Duodenal mucosa (tissue), 2 donors: ENCODE measurements around the gene CXCL1.
A peak's percentile ranks its signal among the peaks of the same experiment; 100 is the strongest.

ENCODE experiments used
- H3K27ac ChIP-seq: one replicate; pipeline ENCODE4 v1.7.0; 2013; ENCODE audit warnings: low read depth, low read length
- H3K27me3 ChIP-seq, 2 donors: one replicate each; pipeline ENCODE4 v1.7.0; 2013; ENCODE audit warnings: low read length in 2 of 2, control low read depth in 1 of 2; ENCODE audit not compliant: insufficient read depth in 2 of 2, control insufficient read depth in 1 of 2
- H3K36me3 ChIP-seq, 2 donors: one replicate each; pipeline ENCODE4 v1.7.0; 2013; ENCODE audit warnings: low read length in 2 of 2, control low read depth in 1 of 2; ENCODE audit not compliant: insufficient read depth in 2 of 2, control insufficient read depth in 1 of 2
- H3K4me1 ChIP-seq, 2 donors: one replicate each; pipeline ENCODE4 v1.7.0; 2013; ENCODE audit warnings: low read length in 2 of 2, control low read depth in 1 of 2; ENCODE audit not compliant: insufficient read depth in 2 of 2, control insufficient read depth in 1 of 2
- H3K4me3 ChIP-seq, 2 donors: one replicate each; pipeline ENCODE4 v1.7.0; 2013; ENCODE audit warnings: low read length in 2 of 2, low read depth in 1 of 2
- H3K9ac ChIP-seq, 2 donors: one replicate each; pipeline ENCODE4 v1.7.0; 2013; ENCODE audit warnings: low read length in 2 of 2, low read depth in 1 of 2
- H3K9me3 ChIP-seq, 2 donors: one replicate each; pipeline ENCODE4 v1.7.0; 2013; ENCODE audit warnings: low read length in 2 of 2, control low read depth in 1 of 2; ENCODE audit not compliant: control insufficient read depth in 1 of 2

CXCL1 gene

GRCh38 chr4:73869130-73870055 lies at the start of gene CXCL1:
TSS of gene CXCL1 (plus strand) at chr4:73869393. CDS start at chr4:73869471, 78 bp downstream.
- H3K9me3 ChIP-seq, result no peaks in the 10 kb centered on the region
- H3K4me1 ChIP-seq, result peaks cover 3 to 8% of the 10 kb centered on the region in 2 donors
- no peaks in the 10 kb centered on the region for H3K36me3 ChIP-seq
- H3K27ac ChIP-seq, result no peak within 1 kb of the TSS
- peak within 1 kb of the TSS; percentile 46 to 56 for H3K9ac ChIP-seq
- H3K4me3 ChIP-seq, result peak within 1 kb of the TSS; percentile 70 to 74
- no peaks in the 10 kb centered on the region for H3K27me3 ChIP-seq

DNA sequence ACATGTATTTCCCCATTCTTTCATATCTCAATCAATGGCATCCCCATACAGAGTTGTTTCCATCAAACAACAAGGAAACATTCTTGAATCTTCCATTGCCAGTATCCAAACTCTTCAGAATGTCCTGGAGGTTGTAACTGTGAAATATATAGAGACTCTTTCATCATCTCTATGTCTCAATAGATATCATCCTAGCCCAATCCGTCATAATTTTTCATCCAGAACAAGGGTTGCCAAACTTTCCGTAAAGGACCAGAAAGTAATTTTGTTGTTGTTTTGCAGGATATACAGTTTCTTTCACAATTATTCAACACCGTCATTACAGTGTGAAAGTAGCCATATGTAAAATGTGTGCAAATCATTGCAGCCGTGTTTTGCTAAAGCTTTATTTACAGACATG lies 47.9 kb upstream of the CXCL1 start:
- no peak overlapping the region for H3K27ac ChIP-seq
- H3K4me3 ChIP-seq, result no peak overlapping the region
- H3K27me3 ChIP-seq, result no peaks in the 10 kb centered on the region
- no peaks in the 10 kb centered on the region for H3K9me3 ChIP-seq
- no peaks in the 10 kb centered on the region for H3K4me1 ChIP-seq
- no peaks in the 10 kb centered on the region for H3K36me3 ChIP-seq
- no peak overlapping the region for H3K9ac ChIP-seq

- no peaks in the 10 kb centered on the region for H3K9me3 ChIP-seq
- no peaks in the 10 kb centered on the region for H3K27me3 ChIP-seq
- no peak overlapping the region for H3K27ac ChIP-seq
- H3K4me1 ChIP-seq, result no peaks in the 10 kb centered on the region
- no peaks in the 10 kb centered on the region for H3K36me3 ChIP-seq
- H3K9ac ChIP-seq, result no peak overlapping the region
- no peak overlapping the region for H3K4me3 ChIP-seq
Measured at GRCh38 chr4:73822389-73822788, 46.8 kb upstream of the CXCL1 start.

- H3K4me3 ChIP-seq, result no peak overlapping the region
- no peaks in the 10 kb centered on the region for H3K27me3 ChIP-seq
- H3K9me3 ChIP-seq, result no peaks in the 10 kb centered on the region
- H3K36me3 ChIP-seq, result no peaks in the 10 kb centered on the region
- H3K27ac ChIP-seq, result no peak overlapping the region
- no peaks in the 10 kb centered on the region for H3K4me1 ChIP-seq
- H3K9ac ChIP-seq, result no peak overlapping the region
Measured at GRCh38 chr4:73822812-73823504, 46.2 kb upstream of the CXCL1 start.

- Histone ChIP-seq H3K9ac (no peak overlapping the region), H3K4me3 (no peak overlapping the region), H3K27ac (no peak overlapping the region), H3K27me3 (no peaks in the 10 kb centered on the region), H3K4me1 (no peaks in the 10 kb centered on the region), H3K36me3 (no peaks in the 10 kb centered on the region), H3K9me3 (no peaks in the 10 kb centered on the region)
Measured at GRCh38 chr4:73823760-73824159, 45.4 kb upstream of the CXCL1 start.

- H3K36me3 ChIP-seq, result no peaks in the 10 kb centered on the region
- no peak overlapping the region for H3K27ac ChIP-seq
- H3K4me3 ChIP-seq, result no peak overlapping the region
Measured at GRCh38 chr4:73828956-73829355, 40.2 kb upstream of the CXCL1 start.

GRCh38 chr4:73831569-73831968 lies 37.6 kb upstream of the CXCL1 start:
- H3K36me3 ChIP-seq, result no peaks in the 10 kb centered on the region

More at GRCh38 chr4:73828956-73829355, 40.2 kb upstream of the CXCL1 start:
- Histone ChIP-seq H3K27me3 (no peaks in the 10 kb centered on the region), H3K9ac (no peak overlapping the region), H3K9me3 (no peaks in the 10 kb centered on the region), H3K4me1 (no peaks in the 10 kb centered on the region)

DNA sequence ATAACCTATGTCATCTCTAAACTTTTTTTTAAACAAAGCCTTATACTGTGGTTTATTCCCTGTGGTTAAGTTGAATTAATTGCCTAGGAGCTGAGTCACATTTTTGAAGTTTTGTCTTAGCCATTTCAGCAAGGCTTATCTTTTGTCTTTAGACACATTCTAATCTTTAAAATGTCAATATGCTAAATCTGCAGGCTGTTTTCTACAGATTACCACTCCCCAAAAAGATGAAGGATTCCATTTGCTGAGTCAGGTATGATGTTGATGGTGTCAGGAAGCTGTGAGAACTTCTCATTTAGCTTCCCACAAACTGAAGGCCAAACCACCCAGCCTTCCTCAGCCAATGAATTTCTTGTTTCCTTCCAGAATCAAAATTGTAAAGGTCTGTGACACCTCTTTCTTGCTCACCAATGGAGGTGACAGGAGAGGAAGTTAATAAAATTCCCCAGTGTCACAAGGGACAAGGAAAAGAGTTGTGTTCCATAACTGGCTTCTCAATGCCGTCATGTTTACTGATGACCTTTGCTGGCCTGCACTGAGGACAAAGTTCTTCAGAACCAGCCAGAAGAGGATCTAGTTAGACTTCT lies 36.4 kb upstream of the CXCL1 start:
- Histone ChIP-seq H3K27ac (no peak overlapping the region), H3K4me3 (no peak overlapping the region), H3K9ac (no peak overlapping the region), H3K4me1 (peaks cover 3 to 7% of the 10 kb centered on the region in 2 donors), H3K9me3 (no peaks in the 10 kb centered on the region), H3K36me3 (no peaks in the 10 kb centered on the region), H3K27me3 (peaks cover 6 to 7% of the 10 kb centered on the region in 2 donors)

More at GRCh38 chr4:73831569-73831968, 37.6 kb upstream of the CXCL1 start:
- H3K4me1 ChIP-seq, result peaks cover 0 to 3% of the 10 kb centered on the region in 2 donors
- H3K27me3 ChIP-seq, result peaks cover under 1 to 2% of the 10 kb centered on the region in 2 donors
- no peak overlapping the region for H3K4me3 ChIP-seq
- no peak overlapping the region for H3K27ac ChIP-seq
- H3K9me3 ChIP-seq, result no peaks in the 10 kb centered on the region
- no peak overlapping the region for H3K9ac ChIP-seq

GRCh38 chr4:73836373-73837279 lies 32.6 kb upstream of the CXCL1 start, which contains the start of gene CXCL6:
TSS of gene CXCL6 (plus strand) at chr4:73836678. CDS start at chr4:73836751, 73 bp downstream.
- peaks cover 6 to 10% of the 10 kb centered on the region in 2 donors for H3K27me3 ChIP-seq
- peak within 1 kb of the TSS; percentile 57 to 67 for H3K4me3 ChIP-seq
- H3K4me1 ChIP-seq, result peaks cover 3 to 7% of the 10 kb centered on the region in 2 donors
- no peaks in the 10 kb centered on the region for H3K36me3 ChIP-seq
- H3K9ac ChIP-seq, result peak within 1 kb of the TSS in 1 of 2 donors; percentile 44
- H3K27ac ChIP-seq, result no peak within 1 kb of the TSS
- no peaks in the 10 kb centered on the region for H3K9me3 ChIP-seq
